AG08395 (cell line): ENCODE results near the gene GPC6.
A peak's percentile ranks its signal among the peaks of the same experiment; 100 is the strongest.

Experiments used
- DNase-seq: peaks from one replicate; pipeline ENCODE4 v3.0.0; 2012; ENCODE audit warnings: mixed read lengths, low spot score

GPC6 gene

GRCh38 chr13:94168783-94169453, 942.3 kb downstream of the GPC6 start:
- DNase-seq, result no peak

GRCh38 chr13:94169454-94170144, 943.0 kb downstream of the GPC6 start:
- no peak for DNase-seq

- DNase-seq, result peak; percentile 14
Observed at GRCh38 chr13:94170145-94170571, 943.6 kb downstream of the GPC6 start.

- DNase-seq, result no peak
Observed at GRCh38 chr13:94172416-94172815, 945.8 kb downstream of the GPC6 start.

- peak; percentile 50 for DNase-seq
Observed at GRCh38 chr13:94173312-94173854, 946.8 kb downstream of the GPC6 start.

DNA sequence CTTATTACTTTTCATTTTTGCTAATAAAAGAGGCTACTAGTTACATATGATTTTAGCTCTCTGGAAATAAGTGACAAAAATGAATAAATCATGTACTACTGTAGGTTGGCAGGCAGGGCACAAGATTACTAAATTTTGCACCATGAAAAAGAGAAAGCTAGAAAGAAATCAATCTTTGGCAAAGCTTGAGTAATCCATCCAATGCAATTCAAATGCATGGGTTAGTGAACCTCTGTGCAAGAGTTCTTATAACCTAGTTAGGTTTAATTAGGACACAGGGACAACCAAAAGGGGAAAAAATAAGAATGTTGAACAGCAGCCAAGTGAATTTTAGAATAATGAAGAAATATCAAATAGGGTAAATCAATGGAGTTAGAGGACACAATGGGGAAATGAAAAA, 947.4 kb downstream of the GPC6 start:
- DNase-seq, result no peak

GRCh38 chr13:94175076-94175475, 948.5 kb downstream of the GPC6 start:
- no peak for DNase-seq

GRCh38 chr13:94176561-94176960, 950.0 kb downstream of the GPC6 start:
- no peak for DNase-seq

- no peak for DNase-seq
Observed at GRCh38 chr13:94177041-94177440, 950.4 kb downstream of the GPC6 start.

- no peak for DNase-seq
Observed at GRCh38 chr13:94178625-94179244, 952.1 kb downstream of the GPC6 start.

- no peak for DNase-seq
Observed at GRCh38 chr13:94181461-94182107, 955.0 kb downstream of the GPC6 start.

GRCh38 chr13:94182185-94182761, 955.7 kb downstream of the GPC6 start:
- no peak for DNase-seq

DNA sequence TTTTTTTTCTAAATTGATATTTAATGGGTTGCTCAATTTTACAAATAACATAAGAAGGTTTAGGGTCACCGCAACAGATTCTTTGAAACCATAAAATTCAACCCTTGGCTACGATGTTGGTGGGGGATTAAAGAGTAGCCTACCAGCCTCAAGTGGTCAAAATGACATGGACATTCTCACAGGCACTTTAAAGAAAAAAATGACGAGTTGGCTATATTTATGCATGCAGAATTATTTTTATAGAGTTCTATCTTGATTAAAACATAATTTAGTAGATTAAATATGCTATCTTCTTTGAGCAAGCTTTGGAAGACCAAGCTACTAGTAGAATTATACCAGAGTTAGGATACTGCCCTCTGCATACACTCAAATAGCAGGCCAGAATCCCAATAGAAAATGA, 959.9 kb downstream of the GPC6 start:
- DNase-seq, result no peak

- no peak for DNase-seq
Observed at GRCh38 chr13:94188201-94188854, 961.7 kb downstream of the GPC6 start.

GRCh38 chr13:94192431-94192975, 965.9 kb downstream of the GPC6 start:
- no peak for DNase-seq

DNA sequence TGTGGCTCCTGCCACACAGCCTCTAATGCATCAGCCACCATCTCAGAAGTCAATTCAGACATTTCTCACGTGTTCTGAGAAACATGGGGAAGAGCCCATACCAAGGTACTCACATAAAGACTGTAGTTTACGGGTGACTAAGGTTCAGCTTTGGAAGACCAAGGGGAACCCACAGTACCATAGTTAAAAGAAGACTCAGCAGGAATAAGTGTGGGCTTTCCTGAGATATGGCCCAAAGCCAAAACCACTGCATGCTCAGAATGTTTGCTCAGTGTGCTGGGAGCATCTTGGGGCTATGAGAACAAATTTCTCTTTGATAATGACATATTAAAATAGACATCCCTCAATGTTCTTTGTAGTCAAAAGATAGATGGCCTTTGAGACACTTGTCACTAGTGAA, 969.1 kb downstream of the GPC6 start:
- DNase-seq, result peak; percentile 63

- no peak for DNase-seq
Observed at GRCh38 chr13:94196413-94196812, 969.8 kb downstream of the GPC6 start.

DNA sequence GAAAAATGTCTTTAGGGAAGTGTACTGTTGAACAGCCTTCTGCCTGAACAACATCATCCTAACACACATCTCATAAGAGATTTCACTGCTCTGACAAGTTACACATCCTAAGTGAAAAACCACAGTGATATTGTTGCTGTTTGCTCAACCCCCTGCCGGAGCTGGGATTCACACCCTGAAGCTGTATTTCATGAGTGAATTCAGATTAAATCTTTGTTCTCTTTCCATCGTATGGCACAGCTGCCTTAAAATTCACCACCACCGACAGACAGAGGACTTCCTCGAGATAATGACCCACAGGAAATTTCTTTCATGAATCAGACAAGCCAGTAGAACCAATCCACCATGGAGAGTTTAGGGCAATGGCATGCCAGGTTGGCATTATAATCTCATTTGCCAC, 972.1 kb downstream of the GPC6 start:
- DNase-seq, result no peak

GRCh38 chr13:94199135-94199534, 972.5 kb downstream of the GPC6 start:
- DNase-seq, result no peak

DNA sequence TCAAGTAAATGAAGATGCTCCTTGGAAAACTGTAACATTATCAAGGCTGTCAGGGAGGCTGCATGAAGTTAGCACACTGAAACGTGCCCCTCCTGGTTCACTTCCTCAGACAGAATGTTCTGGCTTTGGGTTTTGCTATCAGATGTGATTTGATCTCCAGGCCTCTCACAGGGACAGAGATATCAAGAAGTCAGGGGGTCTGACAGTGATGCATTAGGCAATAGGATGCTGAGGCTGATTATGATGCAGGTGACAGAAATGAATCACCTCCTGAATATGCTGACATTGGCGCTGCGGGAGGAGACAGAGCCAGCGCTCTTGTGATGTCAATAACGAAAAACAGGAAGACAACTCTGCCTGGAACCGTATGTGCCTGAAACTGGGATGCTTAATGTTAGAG, 974.4 kb downstream of the GPC6 start:
- DNase-seq, result no peak

DNA sequence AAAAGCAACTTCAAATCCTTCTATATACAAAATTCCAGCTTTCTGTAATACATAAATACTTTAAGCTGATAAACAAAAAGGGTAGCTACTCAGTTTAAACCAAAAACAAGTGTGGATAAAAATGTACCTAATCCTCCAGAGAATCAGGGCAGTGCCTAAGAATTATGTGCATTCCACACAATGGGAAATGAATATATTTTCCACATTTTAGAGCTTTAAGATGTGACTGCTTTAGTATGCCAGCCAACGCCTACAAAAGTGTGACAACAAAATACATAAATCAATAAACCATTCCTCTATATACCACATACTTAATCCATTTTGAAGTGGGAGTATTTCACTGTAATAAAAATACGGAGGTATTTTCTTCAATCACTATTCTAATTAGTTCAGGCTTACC, 977.6 kb downstream of the GPC6 start:
- DNase-seq, result no peak
